GM21723 (cell line): Measurements from ENCODE around the gene CCDC33.

Source experiments
- ATAC-seq: cut with Tn5 transposase; IDR thresholded peaks from one replicate; pipeline ENCODE4 v1.9.1; 2021; ENCODE audit warnings: mild to moderate bottlenecking, moderate library complexity; ENCODE audit not compliant: unreplicated experiment

CCDC33 gene

GRCh38 chr15:74228723-74229081 is 7.4 kb upstream of the CCDC33 start:
- no peak for ATAC-seq

- ATAC-seq: no peak
These were observed 6.4 kb upstream of the CCDC33 start for GRCh38 chr15:74229686-74230085.

GRCh38 chr15:74231475-74231874 is 4.7 kb upstream of the CCDC33 start:
- no peak for ATAC-seq

GRCh38 chr15:74233373-74233772 is 2.8 kb upstream of the CCDC33 start:
- ATAC-seq: no peak

GRCh38 chr15:74233851-74234597 is 2.1 kb upstream of the CCDC33 start:
- no peak for ATAC-seq

GRCh38 chr15:74234598-74234875 is 1.6 kb upstream of the CCDC33 start:
- no peak for ATAC-seq

- no peak for ATAC-seq
These were observed 3.1 kb downstream of the CCDC33 start for GRCh38 chr15:74239051-74239705.

- no peak for ATAC-seq
These were observed 4.0 kb downstream of the CCDC33 start for GRCh38 chr15:74240002-74240568.

GRCh38 chr15:74240897-74241614 is 4.9 kb downstream of the CCDC33 start:
- no peak for ATAC-seq

- no peak for ATAC-seq
These were observed 6.5 kb downstream of the CCDC33 start for GRCh38 chr15:74242441-74243185.

GRCh38 chr15:74243431-74243830 is 7.3 kb downstream of the CCDC33 start:
- ATAC-seq: no peak

- no peak for ATAC-seq
These were observed 8.8 kb downstream of the CCDC33 start for GRCh38 chr15:74244822-74245341.

- ATAC-seq: no peak
These were observed 9.3 kb downstream of the CCDC33 start for GRCh38 chr15:74245342-74245931.

- ATAC-seq: no peak
These were observed 14.1 kb downstream of the CCDC33 start for GRCh38 chr15:74250266-74250665.

GRCh38 chr15:74251131-74251811 is 15.1 kb downstream of the CCDC33 start:
- no peak for ATAC-seq

GRCh38 chr15:74252291-74252690 is 16.2 kb downstream of the CCDC33 start:
- ATAC-seq: no peak

- no peak for ATAC-seq
These were observed 16.6 kb downstream of the CCDC33 start for GRCh38 chr15:74252721-74253120.

- ATAC-seq: no peak
These were observed 17.2 kb downstream of the CCDC33 start for GRCh38 chr15:74253211-74253921.

GRCh38 chr15:74257105-74257504 is 21.0 kb downstream of the CCDC33 start:
- no peak for ATAC-seq
